SW 1271 (cell line): ENCODE results near the gene PMP22.

Experiments used
- DNase-seq, 2 experiments: peaks; one replicate each; lab custom pipeline; 2025; lab: John Stamatoyannopoulos, UW

Gene PMP22

GRCh38 chr17:15274017-15274416, 8.9 kb upstream of the PMP22 start:
- no peak for DNase-seq

DNA sequence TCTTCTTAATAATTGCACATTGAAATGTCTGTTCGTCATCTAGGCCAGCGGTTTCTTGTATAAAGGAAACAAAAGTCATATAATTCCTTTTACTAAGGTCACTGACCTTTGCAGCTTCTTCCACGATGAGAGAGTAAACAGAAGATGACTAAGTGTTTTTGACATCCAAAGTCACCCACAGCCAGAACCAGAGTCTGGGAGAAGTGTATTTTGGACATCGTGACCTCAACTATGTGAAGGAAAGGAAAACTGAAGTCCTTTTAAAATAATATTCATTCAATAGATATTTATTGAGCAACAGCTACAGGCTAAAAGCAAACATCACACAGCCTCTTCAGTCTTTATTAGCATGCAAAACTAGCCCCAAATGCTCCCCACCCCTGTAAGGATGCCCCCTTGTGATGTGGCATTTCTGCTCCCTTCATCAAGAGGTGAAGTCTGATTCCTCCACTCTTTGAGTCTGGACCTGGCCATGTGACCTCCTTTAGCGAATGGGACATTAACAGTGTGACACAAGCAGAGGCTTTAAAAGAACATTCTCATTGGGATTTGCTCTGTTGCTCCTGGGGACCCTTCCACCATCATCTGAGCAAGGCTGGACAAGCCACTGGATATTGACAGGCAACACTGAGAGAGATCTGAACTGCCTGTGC, 8.1 kb upstream of the PMP22 start:
- DNase-seq, result no peak

DNA sequence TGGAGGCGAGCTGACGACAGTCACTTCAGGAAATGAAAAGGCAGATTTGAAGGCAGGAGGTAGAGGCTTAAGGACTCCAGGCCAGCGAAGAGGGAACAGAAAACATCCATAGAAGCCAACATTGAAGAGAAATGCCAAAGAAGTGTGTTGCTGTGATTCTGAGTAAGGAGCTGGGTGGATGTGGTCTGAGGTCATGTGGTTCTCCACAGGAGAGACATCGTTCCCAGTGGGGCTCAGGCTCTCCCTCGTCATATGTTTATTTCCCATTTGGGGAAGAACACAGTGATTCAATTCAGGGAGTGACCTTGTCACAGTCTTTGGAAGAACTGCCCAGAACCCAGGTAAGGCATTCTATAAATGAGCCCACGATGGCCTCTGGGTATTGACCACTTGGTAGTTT, 6.6 kb upstream of the PMP22 start:
- no peak for DNase-seq

- DNase-seq, result no peak
These were observed 5.7 kb upstream of the PMP22 start for GRCh38 chr17:15270628-15271381.

- DNase-seq, result no peak
These were observed 4.6 kb upstream of the PMP22 start for GRCh38 chr17:15269780-15270089.

DNA sequence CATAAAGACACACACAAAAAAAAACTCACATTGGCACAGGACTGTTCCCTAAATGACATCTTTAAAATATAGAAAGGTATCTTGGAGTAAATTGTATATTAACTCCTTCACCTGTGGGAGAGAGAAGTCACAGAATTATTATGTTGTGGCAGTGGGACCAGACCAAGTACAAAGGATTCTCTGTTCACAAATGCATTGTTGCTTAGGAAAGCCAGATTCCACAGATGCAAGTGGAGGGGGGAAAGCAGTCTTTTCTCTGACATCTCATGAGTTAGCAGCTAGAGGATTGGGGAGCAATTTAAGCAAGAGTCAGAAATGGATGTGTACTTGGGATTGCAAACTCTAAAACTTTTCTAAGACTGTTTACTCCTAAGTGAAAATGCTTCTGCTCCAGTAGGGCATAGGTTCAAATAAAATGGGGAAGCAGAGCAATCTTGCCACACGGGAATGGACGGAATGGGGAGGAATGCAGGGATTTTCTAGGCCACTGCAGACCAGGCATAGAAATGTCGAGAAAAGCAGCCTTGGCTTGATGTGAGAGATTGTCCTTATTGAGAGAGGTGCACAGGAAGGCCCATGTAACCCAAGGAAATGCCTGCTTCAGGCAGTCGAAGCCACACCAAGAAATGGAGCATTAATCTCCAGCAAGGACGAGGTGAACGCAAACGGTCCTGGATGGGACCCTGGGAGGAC, 4.1 kb upstream of the PMP22 start:
- no peak for DNase-seq

DNA sequence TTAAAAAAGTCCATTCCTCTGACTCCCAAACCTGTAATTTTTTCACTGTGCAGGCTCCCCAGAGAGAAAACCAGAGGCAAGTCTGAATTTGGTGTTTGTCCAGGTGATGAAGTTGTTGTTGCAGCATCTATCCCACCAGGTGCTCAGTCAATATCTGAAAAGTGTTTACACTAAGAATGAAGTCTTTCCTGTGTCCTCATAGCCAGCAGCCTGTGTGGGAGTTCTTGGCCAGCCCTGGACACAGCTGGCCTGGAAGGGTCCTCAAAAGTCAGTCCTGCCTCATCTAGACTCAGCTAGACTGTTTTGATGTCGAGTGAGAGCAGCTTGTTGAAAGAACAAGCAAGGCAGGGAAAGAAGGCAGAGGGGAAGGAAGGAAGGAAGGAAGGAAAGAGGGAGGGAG, 3.3 kb upstream of the PMP22 start:
- no peak for DNase-seq

DNA sequence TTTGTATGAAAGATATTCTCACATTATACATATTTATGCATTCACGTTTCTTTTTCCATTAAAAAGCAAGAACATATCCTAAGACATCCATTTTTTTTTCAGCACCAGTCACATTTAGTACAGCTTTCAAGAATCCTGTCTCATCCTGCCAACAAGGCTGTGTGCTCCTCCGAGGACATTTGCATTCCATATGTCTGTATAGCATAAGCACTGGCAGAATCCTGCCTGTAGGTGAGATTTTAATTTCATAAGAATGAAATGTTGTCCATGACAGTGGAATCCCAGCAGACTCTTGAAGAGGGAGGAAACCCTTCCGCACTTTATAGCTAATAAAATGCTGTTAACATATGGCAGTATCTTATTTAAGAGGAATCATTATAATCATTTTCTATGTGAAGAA, 2.9 kb upstream of the PMP22 start:
- DNase-seq, result no peak

DNA sequence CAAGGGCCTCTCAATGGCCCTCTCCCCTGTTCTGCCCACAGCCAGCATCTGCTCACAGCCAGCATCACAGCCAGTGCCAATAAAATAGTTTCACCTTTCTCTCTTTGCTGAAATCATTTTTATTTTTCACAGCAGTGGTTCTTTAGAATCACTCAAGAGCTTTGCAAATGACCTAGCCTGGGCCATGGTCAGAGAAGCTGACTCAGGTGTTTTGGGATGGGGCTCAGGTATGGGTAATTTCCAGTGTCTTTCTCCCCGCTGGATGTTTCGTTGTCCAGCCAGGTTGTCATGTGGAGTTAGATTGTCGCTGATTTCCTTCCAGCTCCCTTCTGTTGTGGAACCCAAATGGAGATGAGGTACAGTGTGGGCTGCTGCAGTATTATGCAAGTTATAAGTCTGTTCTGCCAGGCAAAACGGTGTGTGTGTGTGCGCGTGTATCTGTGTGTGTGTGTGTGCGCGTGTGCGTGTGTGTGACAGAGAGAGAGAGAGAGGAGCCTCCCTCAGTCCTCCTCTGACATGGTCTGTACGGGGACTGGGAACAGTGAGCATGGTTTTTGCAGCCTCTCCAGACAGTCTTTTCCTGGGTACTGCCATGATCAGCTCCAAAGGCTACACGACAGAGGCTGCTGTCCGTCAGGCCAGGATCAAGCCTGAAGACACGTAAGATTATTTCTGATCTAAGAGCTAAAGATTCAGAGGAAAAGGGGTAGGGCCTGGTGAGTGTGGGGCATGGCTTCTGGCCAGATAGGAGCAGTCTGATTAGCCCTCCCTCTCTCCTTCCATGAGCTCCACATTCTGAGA, 1.4 kb upstream of the PMP22 start:
- no peak for DNase-seq

GRCh38 chr17:15264542-15264941, 584 bp downstream of the PMP22 start:
- no peak for DNase-seq

- no peak for DNase-seq
These were observed 1.4 kb downstream of the PMP22 start for GRCh38 chr17:15263680-15264079.

DNA sequence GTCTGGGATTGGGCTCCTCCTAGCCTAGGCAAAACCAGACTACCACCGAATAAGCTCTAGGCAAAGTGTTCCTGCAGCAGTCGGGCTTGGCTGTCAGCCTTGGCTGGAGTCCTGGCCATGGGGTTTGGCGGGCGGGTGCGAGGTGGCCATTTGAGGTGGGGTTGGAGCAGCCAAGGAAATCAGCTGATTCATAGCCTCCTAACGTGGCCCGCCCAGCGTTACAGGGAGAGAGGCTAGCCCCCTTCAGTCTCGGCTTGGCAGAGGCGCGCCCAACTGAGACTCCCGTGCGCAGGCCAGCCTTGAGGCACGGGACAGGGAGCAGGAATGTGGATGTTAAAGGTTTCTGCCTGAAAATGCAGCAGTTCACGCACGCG, 1.9 kb downstream of the PMP22 start:
- no peak for DNase-seq

DNA sequence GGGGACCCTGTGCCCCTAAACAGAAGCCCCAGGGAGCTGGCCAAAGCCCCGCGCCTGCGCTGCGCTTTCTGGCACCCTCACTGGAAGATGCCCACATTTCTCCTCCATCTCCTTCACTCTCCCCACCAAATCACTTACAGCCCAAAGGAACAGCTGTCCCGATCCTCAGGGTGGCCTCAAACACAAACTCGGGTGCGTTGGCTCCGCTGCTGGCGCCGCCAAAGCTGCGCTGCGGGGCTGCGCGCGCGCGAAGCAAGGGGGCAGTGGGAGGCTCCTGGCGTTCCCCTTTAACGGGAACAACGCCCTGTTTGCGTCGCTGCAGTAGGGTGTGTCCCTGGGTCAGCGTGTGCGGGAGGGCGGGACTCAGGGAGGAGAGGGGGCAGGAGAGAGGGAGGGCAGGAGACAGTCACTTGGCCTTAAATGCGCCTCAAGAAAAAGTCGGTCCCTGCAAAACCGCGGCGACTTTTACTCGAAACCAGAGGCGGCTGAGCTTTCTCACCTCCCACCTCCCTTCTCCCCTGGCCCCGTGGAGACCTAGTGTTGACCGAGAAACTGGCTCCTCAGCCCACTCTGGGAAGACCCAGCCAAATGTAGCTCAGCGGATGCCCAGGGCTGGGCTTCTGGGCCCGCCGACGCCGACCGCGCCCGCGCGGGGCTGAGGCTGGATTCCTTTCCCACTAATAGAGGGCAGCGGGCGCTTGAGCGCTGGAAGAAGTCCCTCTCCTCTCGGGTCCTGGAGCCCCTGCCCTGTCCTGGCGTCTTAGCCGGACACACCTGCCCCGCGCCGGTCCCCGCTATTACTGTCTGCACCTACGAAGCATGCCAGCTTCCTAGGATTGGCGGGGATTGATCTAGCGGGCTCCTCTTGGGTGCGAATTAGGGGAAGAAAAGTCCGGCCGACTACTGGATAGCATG, 2.6 kb downstream of the PMP22 start:
- peak; percentile 76 to 82 for DNase-seq

DNA sequence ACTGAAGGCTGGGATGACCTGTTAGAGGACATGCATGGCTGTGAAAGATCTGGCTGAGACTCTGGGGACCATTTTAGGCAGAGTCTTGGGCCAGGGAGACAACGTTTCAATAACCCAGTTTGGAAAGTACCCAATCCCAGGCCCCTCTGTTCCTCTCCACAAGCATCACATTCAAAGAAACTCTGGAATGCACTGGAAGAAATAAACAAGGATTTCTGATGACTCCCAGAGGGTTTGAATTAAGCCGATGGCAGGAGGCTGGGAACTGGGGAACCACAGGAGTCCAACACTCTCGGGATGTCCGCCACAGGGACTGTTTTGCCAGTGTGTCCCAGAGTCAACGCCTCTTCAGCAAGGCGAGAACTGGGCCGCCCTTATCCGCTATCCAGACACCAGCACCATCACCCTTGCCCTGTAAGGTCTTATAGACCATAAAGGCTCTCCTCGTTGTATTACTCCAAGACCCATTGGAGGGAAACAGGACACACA, 3.3 kb downstream of the PMP22 start:
- DNase-seq, result peak in 1 of 2 experiments; percentile 60

DNA sequence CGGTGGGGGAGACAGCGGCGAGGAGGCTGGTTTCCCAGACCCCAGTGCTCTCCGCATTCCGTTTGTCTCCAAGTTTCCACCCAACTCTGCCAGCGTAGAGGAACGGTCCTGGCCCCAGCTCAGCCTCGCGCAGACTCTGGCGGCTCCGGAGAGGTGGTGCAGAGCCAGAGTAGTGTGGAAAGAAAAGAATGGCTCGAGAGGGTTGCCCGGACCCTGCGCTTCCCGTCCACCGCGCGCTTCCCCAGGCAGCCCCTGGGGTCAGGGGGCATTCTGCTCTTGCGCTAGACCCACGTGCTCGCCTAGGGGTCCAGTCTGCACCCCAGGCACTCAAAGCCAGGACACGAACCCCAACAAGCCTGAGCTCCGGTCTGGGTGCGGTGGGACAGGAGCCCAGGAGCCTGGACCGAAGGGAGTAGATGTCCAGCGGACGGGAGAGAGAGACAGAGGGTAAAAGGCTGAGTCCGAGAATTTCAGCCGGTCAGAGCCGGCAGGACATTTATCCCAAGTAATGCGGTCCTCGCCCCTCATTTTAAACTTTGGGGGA, 3.8 kb downstream of the PMP22 start:
- DNase-seq, result peak in 1 of 2 experiments; percentile 63

DNA sequence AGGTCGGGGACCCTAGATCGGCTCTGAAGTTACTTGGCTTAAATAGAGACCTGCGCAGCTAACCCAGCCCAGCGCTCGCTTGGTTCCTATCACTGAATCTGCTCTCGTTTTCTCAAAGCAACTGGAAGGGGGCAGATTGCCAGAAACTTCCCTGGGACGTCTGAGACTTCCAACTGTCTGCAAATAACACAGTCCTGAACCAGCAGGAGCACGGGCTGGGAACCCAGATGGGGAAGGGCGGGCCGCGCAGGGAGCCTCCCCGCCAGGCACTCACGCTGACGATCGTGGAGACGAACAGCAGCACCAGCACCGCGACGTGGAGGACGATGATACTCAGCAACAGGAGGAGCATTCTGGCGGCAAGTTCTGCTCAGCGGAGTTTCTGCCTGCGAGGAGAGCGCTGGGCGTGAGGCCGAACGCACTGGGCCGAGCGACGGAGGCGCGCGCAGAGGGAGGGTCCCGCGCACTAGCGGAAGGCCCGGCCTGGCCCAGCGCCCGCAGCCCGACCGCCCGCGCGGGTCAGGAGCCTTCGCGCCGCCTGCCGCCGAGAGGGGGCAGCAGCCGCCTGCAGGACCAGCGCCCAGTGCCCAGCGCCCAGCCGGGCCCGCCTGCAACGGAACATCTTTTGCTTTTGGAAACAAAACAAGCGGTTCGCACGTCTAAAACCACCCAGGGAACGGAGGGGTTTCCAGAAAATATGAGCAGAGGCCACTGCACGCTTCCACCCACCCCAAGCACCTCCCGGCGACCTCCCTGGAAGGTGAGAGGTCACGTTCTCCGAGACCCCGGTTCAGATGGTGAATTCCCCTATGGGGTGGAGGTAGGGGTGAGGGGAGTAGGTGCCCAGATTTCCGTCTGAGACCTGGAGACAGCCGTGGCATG, 4.5 kb downstream of the PMP22 start:
- peak; percentile 66 to 93 for DNase-seq

- peak in 1 of 2 experiments; percentile 57 for DNase-seq
These were observed 7.2 kb downstream of the PMP22 start for GRCh38 chr17:15257796-15258512.

GRCh38 chr17:15257258-15257788, 7.8 kb downstream of the PMP22 start:
- peak; percentile 80 to 89 for DNase-seq

DNA sequence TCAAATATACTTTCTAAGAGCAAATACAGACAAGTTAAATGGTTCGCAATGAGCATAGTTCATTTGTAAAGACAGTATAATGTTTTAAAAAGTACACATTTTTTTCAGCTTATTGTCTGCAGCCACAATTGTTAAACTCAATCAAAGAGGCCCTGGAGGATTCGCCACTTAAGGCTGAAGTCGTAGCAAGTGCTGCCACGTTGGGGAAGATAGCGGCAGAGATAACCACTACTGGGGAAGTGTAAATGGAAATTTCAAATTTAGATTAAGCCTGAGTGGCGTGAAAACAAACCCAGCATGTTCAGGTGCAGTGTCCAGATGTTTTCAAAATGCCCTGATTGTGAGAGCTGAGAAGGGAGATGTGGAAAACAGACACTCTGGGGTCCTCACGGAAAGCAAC, 8.4 kb downstream of the PMP22 start:
- DNase-seq, result no peak
